ENCODE results near the gene FAIM2. TPM values are rescaled to one million over a fixed set of nuclear protein-coding genes. Genes with fewer than 3 reads are reported as not detected.

FAIM2 gene
- total and polyA plus RNA-seq, 2 donors (not counting 3 experiments of a cell fraction or from before 2014, with no cell fraction given), result 0.01 TPM; not detected in 1

- intact Hi-C loops (cut with micrococcal nuclease) (no loop called here), dilution Hi-C loops (cut with MboI; ENCODE audit: extremely low pct_ligation_motif_present, low sequenced_read_pairs) (no loop called here)
- Histone ChIP-seq H4K20me1 (replicated peaks; ENCODE audit: control insufficient read depth, extremely low read depth, insufficient read depth, low read length) (no peaks in the 10 kb centered on the region), H3K4me3 (replicated peaks in 1 of 3; ENCODE audit: insufficient read depth in 1 of 3, low read depth in 1 of 3, low read length in 3 of 3) (no peak overlapping the region), H3K9ac (replicated peaks; ENCODE audit: extremely low read depth, insufficient read depth, low read length) (no peak overlapping the region), H2AFZ (ENCODE audit: low read depth, low read length) (no peak overlapping the region), H3K27me3 (ENCODE audit: control insufficient read depth in 2 of 2, insufficient read depth in 2 of 2, low read length in 2 of 2) (no peaks in the 10 kb centered on the region), H3K36me3 (ENCODE audit: control insufficient read depth in 2 of 2, extremely low read depth in 1 of 2, insufficient read depth in 2 of 2, low read length in 2 of 2) (no peaks in the 10 kb centered on the region), H3K9me3 (replicated peaks; ENCODE audit: control insufficient read depth, insufficient read depth, low read length) (no peaks in the 10 kb centered on the region), H3K9me1 (replicated peaks; ENCODE audit: control insufficient read depth, extremely low read depth, insufficient read depth, low read length) (no peaks in the 10 kb centered on the region), H3K4me2 (ENCODE audit: insufficient read depth, low read length) (no peak overlapping the region), H3K27ac (ENCODE audit: insufficient read depth, low read depth, low read length) (no peak overlapping the region), H3K4me1 (ENCODE audit: control insufficient read depth, extremely low read depth, insufficient read depth, low read length) (peaks cover 16% of the 10 kb centered on the region), H3K79me2 (ENCODE audit: control insufficient read depth, insufficient read depth, low read length) (no peaks in the 10 kb centered on the region)
- DNase-seq (ENCODE audit: low read depth, low spot score) (no peak), FAIRE-seq (no peak)
- BruUV-seq (replicated peaks), result no TSS peak
- POLR2A ChIA-PET, result no interaction called here
- CTCF ChIA-PET, result interaction anchor here (0.8 to 1.9 kb wide), 2 partner anchors 28 to 50 kb away, joined by 5 read pairs; no protein-coding TSS in a partner anchor
- no peak for TF ChIP-seq EZH2 (IDR thresholded peaks at IDR 0.05; ENCODE audit: borderline replicate concordance, low read depth, low read length, severe bottlenecking)
- TF ChIP-seq CTCF (IDR thresholded peaks at IDR 0.05; ENCODE audit: extremely low read depth in 1 of 2, insufficient read depth in 1 of 2, low read depth in 1 of 2, low read length in 2 of 2), result no peak
- TF ChIP-seq, protein P1, sequence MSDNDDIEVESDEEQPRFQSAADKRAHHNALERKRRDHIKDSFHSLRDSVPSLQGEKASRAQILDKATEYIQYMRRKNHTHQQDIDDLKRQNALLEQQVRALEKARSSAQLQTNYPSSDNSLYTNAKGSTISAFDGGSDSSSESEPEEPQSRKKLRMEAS (IDR thresholded peaks at IDR 0.05; ENCODE audit: insufficient read depth, insufficient read length), result no peak
- TF ChIP-seq GATA2 (IDR thresholded peaks at IDR 0.05; ENCODE audit: insufficient read depth, insufficient read length, low read depth, low read length), result no peak
- no peak for TF ChIP-seq FOS (IDR thresholded peaks at IDR 0.05; ENCODE audit: borderline replicate concordance, insufficient read depth, low read length)
- no peak for TF ChIP-seq MYC (IDR thresholded peaks at IDR 0.05; ENCODE audit: low read depth, low read length)
- TF ChIP-seq JUN (IDR thresholded peaks at IDR 0.05; ENCODE audit: borderline replicate concordance, insufficient read depth, insufficient read length, low read depth), result no peak
- no peak for TF ChIP-seq POLR2AphosphoS5 (IDR thresholded peaks at IDR 0.05; ENCODE audit: insufficient read depth, low read depth, low read length)
- no peak for TF ChIP-seq POLR2A (IDR thresholded peaks at IDR 0.05; ENCODE audit: low read depth, low read length)
Measured at GRCh38 chr12:49917788-49918173, 14.1 kb upstream of the FAIM2 start.
